ENCODE results near the gene GART.

GART gene

GRCh38 chr21:33568448-33568847 is 26.5 kb upstream of the GART start:
- TF ChIP-seq CTCF (IDR thresholded peaks at IDR 0.05; ENCODE audit: insufficient read depth, low read length) = no peak
- TF ChIP-seq REST (IDR thresholded peaks at IDR 0.05; ENCODE audit: insufficient replicate concordance, low read depth) = no peak
- Histone ChIP-seq H3K27me3 (ENCODE audit: insufficient read depth, poor library complexity, severe bottlenecking) (no peaks in the 10 kb centered on the region), H3K27ac (replicated peaks) (no peak overlapping the region), H3K4me3 (replicated peaks; ENCODE audit: insufficient read depth, low read length) (no peak overlapping the region)
- DNase-seq (ENCODE audit: low read depth in 1 of 2, low spot score in 1 of 2) = no peak

GRCh38 chr21:33567914-33568313 is 26.0 kb upstream of the GART start:
- Histone ChIP-seq H3K27ac (replicated peaks) (no peak overlapping the region), H3K4me3 (replicated peaks; ENCODE audit: insufficient read depth, low read length) (no peak overlapping the region), H3K27me3 (ENCODE audit: insufficient read depth, poor library complexity, severe bottlenecking) (no peaks in the 10 kb centered on the region)
- no peak for TF ChIP-seq GABPA (IDR thresholded peaks at IDR 0.05; ENCODE audit: low read depth)
- no peak for TF ChIP-seq POLR2AphosphoS5 (IDR thresholded peaks at IDR 0.05; ENCODE audit: low read depth)
- TF ChIP-seq CTCF (IDR thresholded peaks at IDR 0.05; ENCODE audit: insufficient read depth, low read length) = no peak
- no peak for TF ChIP-seq SPI1 (IDR thresholded peaks at IDR 0.05; ENCODE audit: borderline replicate concordance, low read depth)
- TF ChIP-seq REST (IDR thresholded peaks at IDR 0.05; ENCODE audit: insufficient replicate concordance, low read depth) = no peak
- DNase-seq (ENCODE audit: low read depth in 1 of 2, low spot score in 1 of 2) = no peak

GRCh38 chr21:33566514-33566913 is 24.6 kb upstream of the GART start:
- no peaks in the 10 kb centered on the region for H3K27me3 ChIP-seq (ENCODE audit: insufficient read depth, poor library complexity, severe bottlenecking)
- no peak overlapping the region for H3K27ac ChIP-seq (replicated peaks)
- DNase-seq (ENCODE audit: low read depth in 1 of 2, low spot score in 1 of 2) = no peak
- TF ChIP-seq POLR2AphosphoS5 (IDR thresholded peaks at IDR 0.05; ENCODE audit: low read depth) = no peak
- TF ChIP-seq GABPA (IDR thresholded peaks at IDR 0.05; ENCODE audit: low read depth) = no peak
- TF ChIP-seq REST (IDR thresholded peaks at IDR 0.05; ENCODE audit: insufficient replicate concordance, low read depth) = no peak
- H3K4me3 ChIP-seq (replicated peaks; ENCODE audit: insufficient read depth, low read length) = no peak overlapping the region

GRCh38 chr21:33562389-33562788 is 20.5 kb upstream of the GART start:
- TF ChIP-seq SPI1 (IDR thresholded peaks at IDR 0.05; ENCODE audit: borderline replicate concordance, low read depth) (no peak), REST (IDR thresholded peaks at IDR 0.05; ENCODE audit: insufficient replicate concordance, low read depth) (no peak), GABPA (IDR thresholded peaks at IDR 0.05; ENCODE audit: low read depth) (no peak), POLR2AphosphoS5 (IDR thresholded peaks at IDR 0.05; ENCODE audit: low read depth) (no peak), CTCF (IDR thresholded peaks at IDR 0.05; ENCODE audit: insufficient read depth, low read length) (no peak)
- Histone ChIP-seq H3K27ac (replicated peaks) (no peak overlapping the region), H3K27me3 (ENCODE audit: insufficient read depth, poor library complexity, severe bottlenecking) (no peaks in the 10 kb centered on the region)

More at GRCh38 chr21:33562389-33562788, 20.5 kb upstream of the GART start:
- no peak overlapping the region for H3K4me3 ChIP-seq (replicated peaks; ENCODE audit: insufficient read depth, low read length)
- DNase-seq (ENCODE audit: low read depth in 1 of 2, low spot score in 1 of 2) = no peak

Data from HL-60 (cell line).